HUES64 (cell line): ENCODE results near the gene DNAJC3.
"Not testable (repeated sequence)": the region's sequence is repeated elsewhere in the genome, so short reads cannot be mapped to it uniquely, and the experiment has no call there.

Source experiments
- H3K27ac ChIP-seq: 2 replicates; pipeline ENCODE4 v1.7.0; 2013; ENCODE audit warnings: low read depth, low read length, inconsistent platforms
- H3K27me3 ChIP-seq: 2 replicates; pipeline ENCODE4 v1.6.1; 2013; ENCODE audit warnings: mild to moderate bottlenecking, low read length; ENCODE audit not compliant: insufficient read depth
- H3K36me3 ChIP-seq: 2 replicates; pipeline ENCODE4 v1.6.1; 2013; ENCODE audit warnings: mild to moderate bottlenecking, low read length; ENCODE audit not compliant: insufficient read depth
- H3K4me1 ChIP-seq: 2 replicates; pipeline ENCODE4 v1.6.1; 2013; ENCODE audit warnings: mild to moderate bottlenecking, low read length, moderate library complexity; ENCODE audit not compliant: insufficient read depth
- H3K4me3 ChIP-seq: 2 replicates; pipeline ENCODE4 v1.5.1; 2013; ENCODE audit warnings: mild to moderate bottlenecking, low read length, moderate library complexity
- H3K9ac ChIP-seq: 2 replicates; pipeline ENCODE4 v1.6.1; 2013; ENCODE audit warnings: mild to moderate bottlenecking, low read depth, low read length
- H3K9me3 ChIP-seq: 2 replicates; pipeline ENCODE4 v1.6.1; 2013; ENCODE audit warnings: low read depth, low read length; ENCODE audit not compliant: insufficient read depth
- WGBS: fragments of 150-250, 120-280 bp; methylation state at CpG from one replicate; pipeline ENCODE4 v1.1.7; 2013; ENCODE audit warnings: missing lambda C conversion rate; 5-methylcytosine and 5-hydroxymethylcytosine counted together

The DNAJC3 gene

GRCh38 chr13:95704510-95704909, 27.6 kb downstream of the DNAJC3 start:
- WGBS = 95% methylated on average over 3 of the region's 3 CpGs
- H3K4me1 ChIP-seq = no peaks in the 10 kb centered on the region; the same call in 1 of the 2 replicates
- H3K27me3 ChIP-seq = no peaks in the 10 kb centered on the region
- H3K27ac ChIP-seq = no peak overlapping the region
- no peak overlapping the region for H3K9ac ChIP-seq
- no peak overlapping the region for H3K4me3 ChIP-seq
- H3K9me3 ChIP-seq = no peaks in the 10 kb centered on the region
- H3K36me3 ChIP-seq = 0 out of 2 replicates have a peak, but pooled peaks cover 3% of the 10 kb centered on the region

GRCh38 chr13:95706356-95706755, 29.4 kb downstream of the DNAJC3 start:
- no peaks in the 10 kb centered on the region for H3K4me1 ChIP-seq
- H3K27me3 ChIP-seq = no peaks in the 10 kb centered on the region
- H3K9ac ChIP-seq = no peak overlapping the region
- no peaks in the 10 kb centered on the region for H3K9me3 ChIP-seq
- H3K36me3 ChIP-seq = peaks cover 17% of the 10 kb centered on the region
- no peak overlapping the region for H3K27ac ChIP-seq
- no peak overlapping the region for H3K4me3 ChIP-seq
- WGBS = 93% methylated on average over 1 of the region's 1 CpG

- Histone ChIP-seq H3K36me3 (peaks cover 24% of the 10 kb centered on the region), H3K4me1 (no peaks in the 10 kb centered on the region), H3K9ac (no peak overlapping the region), H3K4me3 (no peak overlapping the region), H3K9me3 (no peaks in the 10 kb centered on the region), H3K27ac (no peak overlapping the region), H3K27me3 (no peaks in the 10 kb centered on the region)
- 93% methylated on average over 4 of the region's 4 CpGs for WGBS
Observed at GRCh38 chr13:95707035-95707434, 30.1 kb downstream of the DNAJC3 start.

GRCh38 chr13:95707442-95708390, 30.8 kb downstream of the DNAJC3 start:
- no peaks in the 10 kb centered on the region for H3K4me1 ChIP-seq
- 96% methylated on average over 9 of the region's 9 CpGs for WGBS
- no peaks in the 10 kb centered on the region for H3K27me3 ChIP-seq
- no peak overlapping the region for H3K4me3 ChIP-seq
- H3K27ac ChIP-seq = no peak overlapping the region
- H3K9ac ChIP-seq = no peak overlapping the region
- H3K9me3 ChIP-seq = no peaks in the 10 kb centered on the region
- H3K36me3 ChIP-seq = peaks cover 31% of the 10 kb centered on the region

DNA sequence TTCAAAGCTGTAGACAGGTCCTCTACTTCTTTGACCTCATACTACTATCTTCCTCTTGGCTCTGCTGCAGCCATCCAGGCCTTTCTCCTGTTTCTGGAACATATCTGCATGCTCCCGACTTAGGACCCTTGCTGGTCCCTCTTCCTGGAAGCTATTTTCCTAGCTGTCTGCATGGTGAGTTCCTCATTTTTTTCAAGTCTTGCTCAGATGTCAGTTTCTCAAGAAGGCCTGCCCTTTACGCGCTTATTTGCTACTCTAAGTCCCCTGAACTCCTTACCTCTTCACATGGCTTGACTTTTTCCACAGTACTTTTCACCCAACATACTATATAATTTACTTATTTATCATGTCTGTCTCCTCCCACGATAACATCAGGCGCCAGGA, 31.4 kb downstream of the DNAJC3 start:
- Histone ChIP-seq H3K36me3 (peaks cover 37% of the 10 kb centered on the region), H3K4me1 (no peaks in the 10 kb centered on the region), H3K27ac (no peak overlapping the region), H3K27me3 (no peaks in the 10 kb centered on the region), H3K9me3 (no peaks in the 10 kb centered on the region), H3K9ac (no peak overlapping the region), H3K4me3 (no peak overlapping the region)
- 91% methylated on average over 5 of the region's 5 CpGs for WGBS

- Histone ChIP-seq H3K36me3 (peaks cover 38% of the 10 kb centered on the region), H3K9me3 (no peaks in the 10 kb centered on the region), H3K9ac (no peak overlapping the region), H3K4me1 (no peaks in the 10 kb centered on the region), H3K27me3 (no peaks in the 10 kb centered on the region), H3K27ac (no peak overlapping the region), H3K4me3 (no peak overlapping the region)
- WGBS = 96% methylated on average over 2 of the region's 4 CpGs
Observed at GRCh38 chr13:95708811-95709500, 32.0 kb downstream of the DNAJC3 start.

GRCh38 chr13:95710313-95710712, 33.4 kb downstream of the DNAJC3 start:
- H3K27me3 ChIP-seq = no peaks in the 10 kb centered on the region
- H3K27ac ChIP-seq = no peak overlapping the region
- H3K4me3 ChIP-seq = no peak overlapping the region
- H3K9me3 ChIP-seq = no peaks in the 10 kb centered on the region
- H3K9ac ChIP-seq = no peak overlapping the region
- H3K4me1 ChIP-seq = no peaks in the 10 kb centered on the region
- WGBS = 95% methylated on average over 2 of the region's 2 CpGs
- H3K36me3 ChIP-seq = peaks cover 38% of the 10 kb centered on the region

- WGBS = 97% methylated on average over 4 of the region's 4 CpGs
- not testable (repeated sequence) for H3K4me3 ChIP-seq, H3K9ac ChIP-seq, H3K9me3 ChIP-seq, H3K27me3 ChIP-seq, H3K27ac ChIP-seq, H3K4me1 ChIP-seq
- peaks cover 38% of the 10 kb centered on the region for H3K36me3 ChIP-seq
Observed at GRCh38 chr13:95712846-95713245, 35.9 kb downstream of the DNAJC3 start.

GRCh38 chr13:95713651-95714050, 36.7 kb downstream of the DNAJC3 start:
- WGBS = 97% methylated on average over 3 of the region's 3 CpGs
- Histone ChIP-seq H3K4me3 (no peak overlapping the region), H3K27me3 (no peaks in the 10 kb centered on the region), H3K9ac (no peak overlapping the region), H3K9me3 (no peaks in the 10 kb centered on the region), H3K4me1 (no peaks in the 10 kb centered on the region), H3K27ac (no peak overlapping the region), H3K36me3 (peaks cover 38% of the 10 kb centered on the region)

- no peaks in the 10 kb centered on the region for H3K4me1 ChIP-seq
- H3K36me3 ChIP-seq = peaks cover 37% of the 10 kb centered on the region
- H3K9ac ChIP-seq = no peak overlapping the region
- H3K27me3 ChIP-seq = no peaks in the 10 kb centered on the region
- WGBS = 92% methylated on average over 2 of the region's 3 CpGs
- no peak overlapping the region for H3K27ac ChIP-seq
- no peak overlapping the region for H3K4me3 ChIP-seq
- no peaks in the 10 kb centered on the region for H3K9me3 ChIP-seq
Observed at GRCh38 chr13:95714142-95714832, 37.3 kb downstream of the DNAJC3 start.

DNA sequence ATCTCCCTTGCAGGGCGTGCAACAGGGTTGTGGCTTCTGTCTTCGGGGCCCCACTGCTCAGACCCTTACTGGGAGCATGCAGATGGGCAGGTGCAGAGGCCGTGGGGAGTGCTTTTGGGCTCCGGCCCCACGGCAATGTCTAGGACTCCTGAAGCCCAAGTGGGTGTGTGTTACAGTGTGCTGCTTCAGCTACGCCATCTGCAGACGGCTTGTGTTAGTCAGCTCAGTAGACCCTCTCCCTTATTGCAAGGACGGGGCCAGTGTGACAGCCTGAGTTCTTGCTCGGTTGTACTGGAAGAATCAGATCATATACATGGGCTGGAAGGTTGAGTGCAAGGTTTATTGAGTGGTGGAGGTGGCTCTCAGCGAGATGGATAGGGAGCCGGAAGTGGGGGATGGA, 39.3 kb downstream of the DNAJC3 start:
- no peaks in the 10 kb centered on the region for H3K9me3 ChIP-seq
- no peak overlapping the region for H3K27ac ChIP-seq
- H3K27me3 ChIP-seq = no peaks in the 10 kb centered on the region
- H3K9ac ChIP-seq = no peak overlapping the region
- peaks cover 23% of the 10 kb centered on the region for H3K36me3 ChIP-seq
- 93% methylated on average over 11 of the region's 11 CpGs for WGBS
- no peaks in the 10 kb centered on the region for H3K4me1 ChIP-seq
- no peak overlapping the region for H3K4me3 ChIP-seq
